Activated CD4-positive, alpha-beta T cell treated with anti-CD3 and anti-CD28 coated beads, Interleukin-2, amount 50 U/mL, for 1 hour (primary cell): ENCODE data around the gene GALP.
"Not testable (repeated sequence)": the region's sequence is repeated elsewhere in the genome, so short reads cannot be mapped to it uniquely, and the experiment has no call there.

Source experiments
- DNase-seq: peaks from one replicate; pipeline ENCODE4 v3.0.0-alpha.2; 2020

GALP gene

GRCh38 chr19:56148955-56149655 is 26.7 kb upstream of the GALP start:
- not testable (repeated sequence) for DNase-seq

GRCh38 chr19:56149656-56150038 is 26.2 kb upstream of the GALP start:
- DNase-seq = no peak

- DNase-seq = no peak
Measured at GRCh38 chr19:56150358-56150757, 25.4 kb upstream of the GALP start.

- no peak for DNase-seq
Measured at GRCh38 chr19:56152644-56153043, 23.2 kb upstream of the GALP start.

GRCh38 chr19:56153507-56153906 is 22.3 kb upstream of the GALP start:
- DNase-seq = no peak

GRCh38 chr19:56155124-56155687 is 20.6 kb upstream of the GALP start:
- DNase-seq = peak; percentile 4

GRCh38 chr19:56156768-56157167 is 19.0 kb upstream of the GALP start:
- DNase-seq = no peak

GRCh38 chr19:56158170-56158757 is 17.5 kb upstream of the GALP start:
- DNase-seq = no peak

- DNase-seq = no peak
Measured at GRCh38 chr19:56159009-56159559, 16.7 kb upstream of the GALP start.

GRCh38 chr19:56159622-56160271 is 16.1 kb upstream of the GALP start:
- DNase-seq = no peak

GRCh38 chr19:56161534-56161933 is 14.3 kb upstream of the GALP start:
- DNase-seq = no peak

- DNase-seq = no peak
Measured at GRCh38 chr19:56162258-56162657, 13.6 kb upstream of the GALP start.

- DNase-seq = no peak
Measured at GRCh38 chr19:56163097-56163496, 12.7 kb upstream of the GALP start.

GRCh38 chr19:56167064-56167578 is 8.7 kb upstream of the GALP start:
- no peak for DNase-seq

GRCh38 chr19:56170261-56170660 is 5.5 kb upstream of the GALP start:
- no peak for DNase-seq

GRCh38 chr19:56174086-56174485 is 1.7 kb upstream of the GALP start:
- DNase-seq = no peak

- DNase-seq = no peak
Measured at GRCh38 chr19:56174550-56174949, 1.3 kb upstream of the GALP start.

GRCh38 chr19:56176310-56176709 is 502 bp downstream of the GALP start:
- not testable (repeated sequence) for DNase-seq

GRCh38 chr19:56176881-56177280 is 1.1 kb downstream of the GALP start:
- no peak for DNase-seq

GRCh38 chr19:56177564-56178243 is 1.9 kb downstream of the GALP start:
- DNase-seq = no peak

GRCh38 chr19:56189785-56190184 is 14.0 kb downstream of the GALP start:
- DNase-seq = no peak

GRCh38 chr19:56191115-56191514 is 15.3 kb downstream of the GALP start:
- DNase-seq = no peak

GRCh38 chr19:56191711-56192110 is 15.9 kb downstream of the GALP start:
- DNase-seq = no peak
